Calu3 (cell line): ENCODE measurements around the gene HOXA7. TPM values are rescaled to one million over a fixed set of nuclear protein-coding genes. Genes with fewer than 3 reads are reported as not detected.

ENCODE experiments used
- BruUV-seq: library from RNA; stranded (reverse); fragments of 400-500 nt; replicated peaks from 2 replicates; lab custom pipeline; 2021; lab: Mats Ljungman, UMichigan
- CTCF ChIA-PET: fragments of 300-600 bp; sonication (Branson Sonifier 250); formaldehyde crosslinking; loops from one replicate; lab custom pipeline; 2022; ENCODE audit warnings: antibody characterized with exemption; lab: Charles Lee
- DNase-seq: peaks from one replicate; pipeline ENCODE4 v3.0.0; 2022
- H3K27ac Mint-ChIP-seq: one replicate; pipeline ENCODE4 v1.8.0; 2022; ENCODE audit warnings: mixed read lengths; ENCODE audit not compliant: unreplicated experiment
- H3K27me3 Mint-ChIP-seq: one replicate; pipeline ENCODE4 v1.8.0; 2022; ENCODE audit warnings: mixed read lengths; ENCODE audit not compliant: unreplicated experiment
- H3K36me3 Mint-ChIP-seq: one replicate; pipeline ENCODE4 v1.8.0; 2022; ENCODE audit warnings: mild to moderate bottlenecking, moderate library complexity, mixed read lengths; ENCODE audit not compliant: insufficient read depth, unreplicated experiment
- H3K4me1 Mint-ChIP-seq: one replicate; pipeline ENCODE4 v1.8.0; 2022; ENCODE audit warnings: mild to moderate bottlenecking, low read depth, mixed read lengths; ENCODE audit not compliant: unreplicated experiment
- H3K4me3 Mint-ChIP-seq: one replicate; pipeline ENCODE4 v1.8.0; 2022; ENCODE audit warnings: mild to moderate bottlenecking, low read depth, moderate library complexity, mixed read lengths; ENCODE audit not compliant: unreplicated experiment
- H3K9me3 Mint-ChIP-seq: one replicate; pipeline ENCODE4 v1.8.0; 2022; ENCODE audit warnings: low read depth, mixed read lengths; ENCODE audit not compliant: unreplicated experiment
- intact Hi-C: fragments of 100-400 bp; cut with micrococcal nuclease; formaldehyde crosslinking; loops from one replicate; pipeline ENCODE4 v1.10.0; 2022; ENCODE audit not compliant: unreplicated experiment
- total RNA-seq: library from RNA; stranded (reverse); gene quantifications from 2 replicates; pipeline ENCODE4 v1.2.3, GENCODE V29; 2022
- TF ChIP-seq, protein P1 (sequence below): fragments of 200-600 bp; IDR thresholded peaks from one replicate; pipeline ENCODE4 v1.8.0; 2022; ENCODE audit warnings: antibody characterized with exemption; ENCODE audit not compliant: unreplicated experiment

The HOXA7 gene
- total RNA-seq, 1 experiment from 2014 or later: not detected

DNA sequence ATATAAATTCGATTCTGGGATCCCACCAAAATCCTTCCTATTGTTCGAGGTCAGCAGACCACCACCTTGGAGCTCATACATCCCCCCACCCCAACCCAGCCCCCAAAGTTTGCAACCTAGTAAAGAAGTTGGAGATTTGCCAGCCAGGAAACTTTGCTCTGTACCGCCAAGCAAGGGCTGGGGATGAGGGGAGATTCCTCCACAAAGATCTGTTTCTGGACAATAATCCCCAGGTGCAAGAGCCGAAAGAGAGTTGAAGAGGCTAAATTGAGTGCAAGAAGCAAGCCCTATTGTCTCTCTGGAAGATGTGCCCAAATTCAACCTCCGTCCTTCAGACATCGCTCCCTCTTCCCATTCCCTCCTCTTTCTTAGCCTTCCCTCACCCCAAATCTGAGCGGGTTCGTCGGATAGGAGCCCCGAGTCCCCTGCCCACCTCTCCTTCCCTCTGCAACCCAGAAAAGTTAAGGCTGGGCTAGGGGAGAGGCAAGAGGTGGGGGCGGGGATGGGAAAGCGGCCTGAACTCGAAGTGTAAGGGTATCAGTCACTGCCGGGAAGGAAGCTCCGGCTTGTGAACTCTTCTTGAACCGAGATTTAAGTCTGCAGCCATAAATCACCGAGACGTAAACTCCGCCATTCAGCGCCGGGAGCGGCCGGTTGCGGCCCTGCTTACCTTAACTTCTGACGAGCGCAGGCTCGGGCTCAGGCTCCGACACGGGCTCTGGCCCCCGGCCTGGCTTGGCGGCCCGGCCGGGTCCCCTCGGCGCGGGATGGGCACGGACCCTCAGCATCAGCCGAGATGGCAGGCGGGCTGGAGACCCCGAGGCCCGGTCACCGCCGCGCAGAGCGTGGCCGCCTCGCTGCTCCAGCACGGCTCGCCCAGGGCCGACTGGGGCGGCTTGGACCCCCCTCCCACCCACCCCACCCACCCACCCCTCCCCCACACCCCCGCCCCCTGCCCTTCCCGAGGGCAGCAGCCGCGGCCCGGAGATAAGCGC lies 43.2 kb downstream of the HOXA7 start:
- CTCF ChIA-PET: interaction anchor here (0.5 to 2.6 kb wide), 3 partner anchors 14 to 238 kb away, joined by 3 to 19 read pairs (median 5); no protein-coding TSS in a partner anchor
- BruUV-seq: no TSS peak
- Mint-ChIP-seq H3K9me3 (no peaks in the 10 kb centered on the region), H3K27ac (peak overlapping the region; percentile 71), H3K4me3 (peak overlapping the region; percentile 78), H3K4me1 (peaks cover 49% of the 10 kb centered on the region), H3K36me3 (peaks cover 47% of the 10 kb centered on the region), H3K27me3 (no peaks in the 10 kb centered on the region)
- TF ChIP-seq, protein P1, sequence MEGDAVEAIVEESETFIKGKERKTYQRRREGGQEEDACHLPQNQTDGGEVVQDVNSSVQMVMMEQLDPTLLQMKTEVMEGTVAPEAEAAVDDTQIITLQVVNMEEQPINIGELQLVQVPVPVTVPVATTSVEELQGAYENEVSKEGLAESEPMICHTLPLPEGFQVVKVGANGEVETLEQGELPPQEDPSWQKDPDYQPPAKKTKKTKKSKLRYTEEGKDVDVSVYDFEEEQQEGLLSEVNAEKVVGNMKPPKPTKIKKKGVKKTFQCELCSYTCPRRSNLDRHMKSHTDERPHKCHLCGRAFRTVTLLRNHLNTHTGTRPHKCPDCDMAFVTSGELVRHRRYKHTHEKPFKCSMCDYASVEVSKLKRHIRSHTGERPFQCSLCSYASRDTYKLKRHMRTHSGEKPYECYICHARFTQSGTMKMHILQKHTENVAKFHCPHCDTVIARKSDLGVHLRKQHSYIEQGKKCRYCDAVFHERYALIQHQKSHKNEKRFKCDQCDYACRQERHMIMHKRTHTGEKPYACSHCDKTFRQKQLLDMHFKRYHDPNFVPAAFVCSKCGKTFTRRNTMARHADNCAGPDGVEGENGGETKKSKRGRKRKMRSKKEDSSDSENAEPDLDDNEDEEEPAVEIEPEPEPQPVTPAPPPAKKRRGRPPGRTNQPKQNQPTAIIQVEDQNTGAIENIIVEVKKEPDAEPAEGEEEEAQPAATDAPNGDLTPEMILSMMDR: no peak
- DNase-seq: peak; percentile 67
- intact Hi-C loops: no loop called here

DNA sequence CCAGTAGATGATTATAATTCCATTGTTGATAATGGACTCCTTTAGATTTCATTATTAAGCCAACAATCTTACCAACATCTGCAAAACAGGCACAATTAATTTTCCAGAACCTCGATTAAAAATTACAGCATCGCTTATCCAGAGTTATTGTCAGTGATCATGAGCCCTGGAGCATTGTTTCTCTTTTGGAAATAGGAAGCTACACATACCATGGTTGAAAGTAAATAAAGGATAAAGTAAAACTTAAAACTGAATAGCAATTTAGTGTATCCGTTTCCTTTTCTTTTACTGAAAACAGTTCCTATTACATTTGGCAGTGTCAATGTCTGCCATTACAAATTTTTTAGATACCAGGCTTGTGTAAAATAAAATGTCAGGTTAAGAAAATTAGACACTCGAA lies 44.1 kb downstream of the HOXA7 start:
- Mint-ChIP-seq H3K27me3 (no peaks in the 10 kb centered on the region), H3K36me3 (peaks cover 44% of the 10 kb centered on the region), H3K27ac (peak overlapping the region; percentile 72), H3K4me3 (peak overlapping the region; percentile 78), H3K9me3 (no peaks in the 10 kb centered on the region), H3K4me1 (peaks cover 49% of the 10 kb centered on the region)
- intact Hi-C loops: no loop called here
- no peak for DNase-seq
- BruUV-seq: TSS peak; percentile 50
- CTCF ChIA-PET: interaction anchor here (1.5 kb wide), 1 partner anchor 22 kb away, joined by 3 read pairs; no protein-coding TSS in a partner anchor
- TF ChIP-seq, protein P1: no peak

DNA sequence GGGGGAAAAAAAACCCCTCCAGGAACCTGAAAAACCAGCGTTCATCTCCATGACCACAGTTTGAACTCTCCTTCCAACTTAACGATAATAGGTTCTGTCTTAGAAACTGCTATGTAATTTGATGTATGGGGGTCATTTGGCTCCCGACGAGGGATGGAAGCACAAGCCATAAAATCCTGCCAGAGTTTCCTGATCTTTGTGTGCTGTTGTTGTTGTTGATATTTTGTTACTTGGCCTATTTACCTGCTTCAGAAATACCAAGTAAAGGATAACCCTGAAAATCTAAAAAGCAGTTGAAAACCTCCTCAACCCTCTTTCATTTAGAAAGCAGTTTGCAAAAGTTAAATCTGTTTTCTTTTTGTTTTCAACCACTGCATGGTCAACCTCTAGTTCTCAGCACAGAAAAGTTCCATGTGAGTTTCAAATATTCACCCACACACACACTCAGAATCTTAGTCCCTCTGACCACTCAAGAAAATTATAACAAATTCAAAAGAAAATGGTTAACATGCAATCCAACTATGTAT lies 44.7 kb downstream of the HOXA7 start:
- H3K27ac Mint-ChIP-seq: peak overlapping the region; percentile 72
- no peaks in the 10 kb centered on the region for H3K9me3 Mint-ChIP-seq
- CTCF ChIA-PET: interaction anchor here (1.5 to 1.8 kb wide), 2 partner anchors 12 to 23 kb away, joined by 3 to 5 read pairs; no protein-coding TSS in a partner anchor
- H3K36me3 Mint-ChIP-seq: peaks cover 40% of the 10 kb centered on the region
- intact Hi-C loops: no loop called here
- BruUV-seq: no TSS peak
- H3K4me3 Mint-ChIP-seq: peak overlapping the region; percentile 78
- no peak for DNase-seq
- TF ChIP-seq, protein P1: no peak
- H3K27me3 Mint-ChIP-seq: no peaks in the 10 kb centered on the region
- peaks cover 49% of the 10 kb centered on the region for H3K4me1 Mint-ChIP-seq

DNA sequence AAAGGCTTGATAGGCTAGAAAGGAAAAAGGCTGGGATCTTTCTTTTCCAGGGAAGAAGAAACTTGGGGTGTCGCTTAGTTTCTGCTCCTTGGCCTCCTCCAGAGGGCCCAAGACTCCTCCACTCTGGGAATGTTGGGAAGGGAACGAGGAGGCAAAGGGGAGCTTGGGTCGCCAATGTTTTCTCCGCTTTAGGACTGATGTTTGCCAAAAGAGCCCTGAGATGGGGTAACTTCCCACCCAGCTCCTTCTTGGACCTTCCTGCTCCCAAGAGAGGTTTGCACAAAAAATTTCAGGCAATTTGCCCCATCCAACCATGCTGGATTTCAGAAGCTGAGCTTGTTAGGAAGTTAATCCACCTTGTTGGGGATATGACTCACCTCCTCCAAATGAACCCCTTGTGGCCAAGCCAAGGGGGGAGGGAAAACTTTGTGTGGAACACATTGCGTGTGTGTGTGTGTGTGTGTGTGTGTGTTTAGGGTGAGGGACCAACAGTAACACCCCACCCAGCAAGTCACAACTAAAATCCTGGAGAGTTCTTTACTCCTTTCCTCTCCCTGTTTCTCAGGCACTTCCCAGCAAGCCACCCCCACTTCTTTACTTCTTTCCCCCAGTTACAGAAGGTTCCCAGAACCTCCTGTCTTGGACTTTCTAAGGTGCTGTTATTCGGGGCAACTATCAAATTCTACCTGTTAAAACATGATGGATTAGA lies 45.3 kb downstream of the HOXA7 start:
- TF ChIP-seq, protein P1: no peak
- peak overlapping the region; percentile 72 for H3K27ac Mint-ChIP-seq
- H3K9me3 Mint-ChIP-seq: no peaks in the 10 kb centered on the region
- H3K4me3 Mint-ChIP-seq: peak overlapping the region; percentile 78
- intact Hi-C loops: no loop called here
- H3K27me3 Mint-ChIP-seq: no peaks in the 10 kb centered on the region
- peaks cover 45% of the 10 kb centered on the region for H3K4me1 Mint-ChIP-seq
- no TSS peak for BruUV-seq
- peak; percentile 46 for DNase-seq
- peaks cover 40% of the 10 kb centered on the region for H3K36me3 Mint-ChIP-seq
- CTCF ChIA-PET: interaction anchor here (1.8 kb wide), 1 partner anchor 12 kb away, joined by 5 read pairs; no protein-coding TSS in a partner anchor
